ENCODE data around the gene RAB11FIP5. TPM values are rescaled to one million over a fixed set of nuclear protein-coding genes. Genes with fewer than 3 reads are reported as not detected.

The RAB11FIP5 gene
- total and polyA plus RNA-seq, 9 donors, result 9.6 to 18.9 (median 13.8) TPM

DNA sequence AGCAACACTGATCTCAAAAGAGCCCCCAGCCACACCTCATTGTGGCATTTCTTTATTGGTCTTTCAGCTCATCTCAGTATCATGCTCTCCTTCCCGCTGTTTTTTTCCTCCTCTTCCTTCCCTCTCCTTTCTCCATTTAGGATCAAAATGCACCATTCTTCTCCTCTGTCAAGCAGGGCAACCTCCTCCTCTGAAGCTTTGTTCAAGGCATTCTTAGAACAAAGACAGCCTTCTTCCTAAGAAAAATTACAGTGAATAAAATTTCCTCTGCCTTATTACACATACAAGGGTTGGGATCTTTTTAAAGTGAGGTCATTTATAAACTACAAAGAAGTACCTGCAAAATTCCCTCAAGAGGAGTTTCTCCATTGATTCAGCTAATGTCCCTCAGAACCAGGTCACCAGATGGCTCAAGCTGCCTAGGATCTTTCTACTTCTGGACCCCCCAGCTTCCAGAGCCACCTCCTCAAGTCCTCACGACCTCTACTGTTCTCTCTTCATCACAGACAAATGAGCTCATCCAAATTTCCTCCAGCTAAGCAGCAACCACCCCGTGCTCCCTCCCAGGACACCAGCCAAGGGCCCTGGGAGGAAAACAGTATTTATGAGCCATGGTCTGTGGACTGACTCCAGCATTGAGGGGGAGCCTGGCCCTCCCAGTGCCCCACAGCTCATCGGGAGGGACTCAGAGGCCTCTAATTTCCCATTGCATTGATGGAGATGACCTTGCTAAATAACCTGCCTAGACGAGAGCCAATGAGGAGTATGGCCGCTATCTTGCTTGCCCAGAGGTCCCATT is 59.2 kb downstream of the RAB11FIP5 start:
- H3K4me1 ChIP-seq (ENCODE audit: control insufficient read depth, insufficient read depth, low read length), result no peaks in the 10 kb centered on the region
- DNase-seq, result no peak
- no peaks in the 10 kb centered on the region for H3K27me3 ChIP-seq (ENCODE audit: control insufficient read depth, insufficient read depth, low read length)
- no peak overlapping the region for H3K27ac ChIP-seq (ENCODE audit: low read length)
- H3K36me3 ChIP-seq (ENCODE audit: control insufficient read depth, insufficient read depth, low read length), result peaks cover 9% of the 10 kb centered on the region
- H3K4me3 ChIP-seq (ENCODE audit: low read length), result no peak overlapping the region
- 80% methylated on average over 4 of the region's 6 CpGs for WGBS (ENCODE audit: insufficient coverage)
- H3K9me3 ChIP-seq (replicated peaks; ENCODE audit: control insufficient read depth, low read depth, low read length), result peaks cover 6% of the 10 kb centered on the region

DNA sequence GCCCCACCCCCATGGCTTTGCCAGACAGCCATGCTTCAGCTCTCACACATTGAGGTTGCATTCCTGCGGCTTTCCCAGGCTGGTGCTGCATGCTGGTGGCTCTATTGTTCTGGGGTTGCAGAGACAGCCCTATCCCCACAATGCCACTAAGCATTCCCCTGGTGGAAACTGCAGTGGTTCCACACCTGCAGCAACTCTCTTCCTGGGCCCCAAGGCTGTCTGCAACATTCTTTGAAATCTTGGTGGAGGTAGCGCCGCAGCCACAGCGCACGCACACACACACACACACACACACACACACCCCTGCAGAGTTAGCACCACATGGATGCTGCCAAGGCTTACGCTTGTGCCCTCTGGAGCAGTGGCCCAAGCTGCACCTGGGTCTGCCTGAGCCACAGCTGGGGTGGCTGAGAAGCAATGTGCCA is 62.6 kb downstream of the RAB11FIP5 start:
- Histone ChIP-seq H3K9me3 (replicated peaks; ENCODE audit: control insufficient read depth, low read depth, low read length) (no peaks in the 10 kb centered on the region), H3K27me3 (ENCODE audit: control insufficient read depth, insufficient read depth, low read length) (no peaks in the 10 kb centered on the region), H3K4me1 (ENCODE audit: control insufficient read depth, insufficient read depth, low read length) (no peaks in the 10 kb centered on the region), H3K36me3 (ENCODE audit: control insufficient read depth, insufficient read depth, low read length) (no peaks in the 10 kb centered on the region), H3K27ac (ENCODE audit: low read length) (no peak overlapping the region), H3K4me3 (ENCODE audit: low read length) (no peak overlapping the region)
- DNase-seq, result no peak
- 63% methylated on average over 1 of the region's 6 CpGs for WGBS (ENCODE audit: insufficient coverage)

DNA sequence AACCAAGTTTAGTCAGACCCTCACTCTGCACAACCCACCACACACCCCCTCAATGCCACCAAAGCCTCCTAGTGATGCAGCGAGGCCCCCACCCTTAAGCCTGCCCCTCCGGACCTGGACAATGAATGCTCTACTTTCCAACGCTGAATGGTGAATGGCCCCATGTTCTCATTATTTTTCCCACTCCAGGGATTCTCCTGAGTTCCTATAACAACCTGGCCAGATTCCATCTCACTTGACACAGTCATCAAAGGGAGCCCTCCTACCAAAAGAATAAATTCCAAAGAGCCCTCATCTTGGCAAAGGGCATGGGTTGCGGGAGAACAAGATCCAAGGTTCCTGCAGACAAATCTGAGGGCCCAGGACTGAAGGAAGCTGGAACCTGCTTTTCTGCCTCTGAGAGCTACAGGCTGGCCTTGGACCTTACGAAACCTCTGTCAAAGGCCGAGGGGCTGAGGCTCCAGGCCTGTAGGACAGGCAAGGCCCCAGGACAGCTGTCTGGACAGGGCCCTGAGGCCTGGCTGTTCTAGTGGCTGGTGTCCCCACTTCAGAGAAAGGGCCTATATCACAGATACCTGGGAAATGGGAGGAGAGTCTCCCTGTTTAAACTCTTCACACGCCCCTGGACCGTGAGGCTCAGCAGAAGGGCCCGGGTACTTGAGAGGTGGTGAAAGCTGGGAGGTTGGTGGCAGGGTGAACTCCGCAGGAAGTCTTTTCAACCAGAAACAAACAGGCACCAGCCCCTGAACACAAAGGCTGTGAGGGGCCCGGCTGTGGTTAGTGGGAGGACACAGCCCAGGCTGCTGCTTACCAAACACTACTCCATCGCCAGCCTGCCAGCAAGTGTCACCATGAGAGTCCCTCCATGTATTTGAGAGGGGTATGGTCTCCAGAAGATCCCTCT is 68.6 kb downstream of the RAB11FIP5 start:
- 75% methylated on average over 7 of the region's 12 CpGs for WGBS (ENCODE audit: insufficient coverage)
- Histone ChIP-seq H3K27ac (ENCODE audit: low read length) (no peak overlapping the region), H3K4me3 (ENCODE audit: low read length) (no peak overlapping the region), H3K27me3 (ENCODE audit: control insufficient read depth, insufficient read depth, low read length) (no peaks in the 10 kb centered on the region), H3K4me1 (ENCODE audit: control insufficient read depth, insufficient read depth, low read length) (no peaks in the 10 kb centered on the region), H3K9me3 (replicated peaks; ENCODE audit: control insufficient read depth, low read depth, low read length) (no peaks in the 10 kb centered on the region), H3K36me3 (ENCODE audit: control insufficient read depth, insufficient read depth, low read length) (peaks cover 6% of the 10 kb centered on the region)
- no peak for DNase-seq

DNA sequence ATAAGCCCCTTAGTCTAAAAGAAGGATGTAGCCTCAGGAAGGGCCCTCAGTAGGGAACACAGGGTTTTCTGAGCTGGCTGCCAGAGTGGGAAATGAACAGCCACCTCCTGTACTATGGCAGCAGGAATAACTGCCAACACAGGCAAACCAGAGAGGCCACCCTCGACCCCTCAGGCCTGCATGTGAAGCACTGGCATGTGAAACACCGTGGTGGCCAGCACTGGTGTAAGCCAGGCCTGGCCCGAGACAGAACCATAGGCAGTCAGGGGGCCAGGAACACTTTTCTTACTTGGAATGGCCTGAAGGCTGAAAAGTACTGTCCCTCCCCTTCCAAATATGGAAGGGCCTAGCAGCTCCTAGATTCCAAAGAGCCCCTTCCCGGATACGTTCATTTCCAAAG is 69.5 kb downstream of the RAB11FIP5 start:
- no peak for DNase-seq
- Histone ChIP-seq H3K36me3 (ENCODE audit: control insufficient read depth, insufficient read depth, low read length) (peaks cover 6% of the 10 kb centered on the region), H3K27me3 (ENCODE audit: control insufficient read depth, insufficient read depth, low read length) (no peaks in the 10 kb centered on the region), H3K4me1 (ENCODE audit: control insufficient read depth, insufficient read depth, low read length) (no peaks in the 10 kb centered on the region), H3K4me3 (ENCODE audit: low read length) (no peak overlapping the region), H3K9me3 (replicated peaks; ENCODE audit: control insufficient read depth, low read depth, low read length) (no peaks in the 10 kb centered on the region), H3K27ac (ENCODE audit: low read length) (no peak overlapping the region)
- 78% methylated on average over 3 of the region's 5 CpGs for WGBS (ENCODE audit: insufficient coverage)

DNA sequence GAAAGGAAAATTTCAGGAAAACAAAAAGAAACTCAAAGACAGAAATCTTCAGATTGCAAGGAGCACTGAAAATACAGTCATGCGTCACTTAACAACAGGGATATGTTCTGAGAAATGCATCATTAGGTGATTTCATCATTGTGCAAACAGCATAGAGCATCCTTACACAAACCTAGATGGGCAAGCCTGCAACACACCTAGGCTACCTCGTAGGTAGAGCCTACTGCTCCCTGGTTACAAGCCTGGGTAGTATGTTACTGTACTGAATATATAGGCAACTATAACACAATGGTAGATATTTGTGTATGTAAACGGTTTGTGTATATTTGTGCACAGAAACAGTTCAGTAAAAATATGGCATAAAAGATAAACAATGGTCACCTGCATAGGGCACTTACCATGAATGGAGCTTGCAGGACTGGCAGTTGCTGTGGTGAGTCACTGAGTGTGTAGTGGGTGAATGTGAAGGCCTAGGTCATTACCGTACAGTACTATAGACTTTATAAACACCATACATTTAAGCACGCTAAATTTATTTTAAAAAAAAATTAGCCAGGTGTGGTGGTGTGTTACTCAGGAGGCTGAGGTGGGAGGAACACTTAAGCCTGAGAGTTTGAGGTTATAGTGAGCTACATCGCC is 74.7 kb downstream of the RAB11FIP5 start:
- WGBS (ENCODE audit: insufficient coverage), result no CpG with 5 or more reads among the region's 6 CpGs
- H3K9me3 ChIP-seq (replicated peaks; ENCODE audit: control insufficient read depth, low read depth, low read length), result no peaks in the 10 kb centered on the region
- DNase-seq, result no peak
- H3K4me3 ChIP-seq (ENCODE audit: low read length), result no peak overlapping the region
- peaks cover 6% of the 10 kb centered on the region for H3K36me3 ChIP-seq (ENCODE audit: control insufficient read depth, insufficient read depth, low read length)
- no peak overlapping the region for H3K27ac ChIP-seq (ENCODE audit: low read length)
- no peaks in the 10 kb centered on the region for H3K4me1 ChIP-seq (ENCODE audit: control insufficient read depth, insufficient read depth, low read length)
- H3K27me3 ChIP-seq (ENCODE audit: control insufficient read depth, insufficient read depth, low read length), result no peaks in the 10 kb centered on the region

DNA sequence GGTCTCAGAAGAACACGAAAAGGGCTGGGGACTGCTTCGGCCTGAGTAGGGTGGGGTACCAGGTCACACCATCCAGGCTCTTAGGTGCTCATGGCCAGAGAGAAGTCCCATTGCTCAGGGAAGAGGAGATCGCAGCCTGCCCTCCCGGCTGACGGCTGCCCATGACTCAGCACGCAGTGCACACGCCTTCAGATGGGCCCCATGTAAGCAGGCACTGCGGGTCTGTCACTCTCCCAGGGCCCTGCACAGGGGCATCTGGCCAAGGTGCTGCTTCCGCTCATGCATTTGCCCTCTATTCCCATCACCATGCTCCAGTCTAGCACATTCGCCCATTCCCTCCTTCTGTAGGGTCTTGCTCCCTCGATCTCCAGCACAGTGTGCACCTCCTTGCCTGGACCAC is 76.0 kb downstream of the RAB11FIP5 start:
- Histone ChIP-seq H3K27me3 (ENCODE audit: control insufficient read depth, insufficient read depth, low read length) (no peaks in the 10 kb centered on the region), H3K9me3 (replicated peaks; ENCODE audit: control insufficient read depth, low read depth, low read length) (no peaks in the 10 kb centered on the region), H3K4me1 (ENCODE audit: control insufficient read depth, insufficient read depth, low read length) (no peaks in the 10 kb centered on the region), H3K27ac (ENCODE audit: low read length) (no peak overlapping the region), H3K4me3 (ENCODE audit: low read length) (no peak overlapping the region), H3K36me3 (ENCODE audit: control insufficient read depth, insufficient read depth, low read length) (peaks cover 6% of the 10 kb centered on the region)
- WGBS (ENCODE audit: insufficient coverage), result 83% methylated on average over 8 of the region's 11 CpGs
- no peak for DNase-seq

DNA sequence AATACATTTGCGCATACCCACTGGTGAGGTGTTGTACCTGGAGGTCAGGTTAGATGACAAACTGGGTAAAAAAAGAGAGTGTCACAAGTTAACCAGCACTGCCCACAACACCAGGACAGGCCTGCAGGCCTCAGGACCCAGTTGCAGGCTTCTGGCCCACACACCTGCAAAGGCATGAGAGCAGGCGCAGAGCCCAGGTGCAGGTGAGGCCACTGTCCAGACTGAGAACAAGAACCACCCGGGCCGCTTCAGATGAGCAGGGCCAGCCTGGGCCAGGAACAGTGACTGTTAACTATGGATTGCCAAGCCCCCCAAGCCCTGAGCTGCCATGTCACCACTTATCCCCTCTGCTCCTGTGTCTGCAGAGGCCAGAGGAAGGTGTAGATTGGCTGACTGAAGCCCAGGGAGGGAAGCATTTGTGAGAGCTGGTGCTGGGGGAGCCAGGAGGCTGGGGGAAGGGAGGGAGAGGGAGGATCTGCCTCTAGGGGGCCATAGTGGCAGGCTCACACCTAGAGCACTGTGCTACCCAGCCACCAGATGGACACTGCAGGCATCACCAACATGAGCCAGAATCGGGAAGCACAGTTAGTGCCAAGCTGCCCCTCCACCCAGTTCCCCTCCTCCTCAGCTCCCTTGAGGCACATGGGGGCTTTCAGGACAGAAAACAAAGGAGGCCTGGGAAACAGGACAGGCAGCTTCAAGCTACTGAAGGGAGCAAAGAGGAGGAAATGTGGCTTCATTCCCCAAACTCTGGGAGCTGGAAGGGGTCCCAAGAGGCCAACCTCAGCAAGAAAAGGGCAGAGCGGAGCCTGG is 76.6 kb downstream of the RAB11FIP5 start:
- H3K36me3 ChIP-seq (ENCODE audit: control insufficient read depth, insufficient read depth, low read length), result peaks cover 6% of the 10 kb centered on the region
- DNase-seq, result no peak
- H3K4me3 ChIP-seq (ENCODE audit: low read length), result no peak overlapping the region
- H3K27me3 ChIP-seq (ENCODE audit: control insufficient read depth, insufficient read depth, low read length), result no peaks in the 10 kb centered on the region
- 88% methylated on average over 5 of the region's 6 CpGs for WGBS (ENCODE audit: insufficient coverage)
- no peak overlapping the region for H3K27ac ChIP-seq (ENCODE audit: low read length)
- H3K4me1 ChIP-seq (ENCODE audit: control insufficient read depth, insufficient read depth, low read length), result no peaks in the 10 kb centered on the region
- H3K9me3 ChIP-seq (replicated peaks; ENCODE audit: control insufficient read depth, low read depth, low read length), result no peaks in the 10 kb centered on the region

DNA sequence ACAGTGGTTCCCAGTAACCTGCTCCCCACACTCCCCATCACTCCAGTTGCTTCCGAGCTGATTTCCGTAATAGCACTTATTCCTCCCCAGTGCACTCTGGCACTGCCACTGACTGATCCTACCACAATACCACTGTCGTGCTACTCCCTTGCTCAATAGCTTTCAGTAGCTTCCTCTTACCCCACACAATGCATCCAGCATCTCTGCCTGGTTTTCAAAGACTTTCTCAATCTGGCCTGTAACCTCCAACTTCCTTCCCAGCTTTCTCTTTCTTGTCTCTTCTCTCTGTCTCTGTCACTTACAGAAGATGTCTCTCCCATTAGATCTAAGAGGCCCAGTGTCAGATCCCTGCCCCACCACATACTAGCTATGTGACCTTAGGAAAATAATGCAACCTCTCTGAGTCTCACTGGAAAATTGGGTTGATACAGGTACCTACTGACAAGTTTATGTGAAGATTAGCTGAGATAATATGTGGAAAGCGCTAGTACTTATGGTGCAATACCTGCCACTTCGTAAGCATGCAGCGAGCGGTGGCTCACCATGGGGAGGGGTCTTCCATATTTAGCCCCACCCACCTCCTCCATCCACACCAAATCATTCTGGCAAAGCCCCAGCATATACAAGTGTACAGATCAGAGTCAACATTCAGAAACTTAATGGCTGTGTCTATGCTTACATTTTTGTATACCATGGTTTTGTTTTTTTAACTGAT is 77.9 kb downstream of the RAB11FIP5 start:
- no peaks in the 10 kb centered on the region for H3K27me3 ChIP-seq (ENCODE audit: control insufficient read depth, insufficient read depth, low read length)
- H3K4me3 ChIP-seq (ENCODE audit: low read length), result no peak overlapping the region
- H3K4me1 ChIP-seq (ENCODE audit: control insufficient read depth, insufficient read depth, low read length), result no peaks in the 10 kb centered on the region
- DNase-seq, result no peak
- no peaks in the 10 kb centered on the region for H3K36me3 ChIP-seq (ENCODE audit: control insufficient read depth, insufficient read depth, low read length)
- WGBS (ENCODE audit: insufficient coverage), result 93% methylated on average over 3 of the region's 7 CpGs
- H3K27ac ChIP-seq (ENCODE audit: low read length), result no peak overlapping the region
- no peaks in the 10 kb centered on the region for H3K9me3 ChIP-seq (replicated peaks; ENCODE audit: control insufficient read depth, low read depth, low read length)

DNA sequence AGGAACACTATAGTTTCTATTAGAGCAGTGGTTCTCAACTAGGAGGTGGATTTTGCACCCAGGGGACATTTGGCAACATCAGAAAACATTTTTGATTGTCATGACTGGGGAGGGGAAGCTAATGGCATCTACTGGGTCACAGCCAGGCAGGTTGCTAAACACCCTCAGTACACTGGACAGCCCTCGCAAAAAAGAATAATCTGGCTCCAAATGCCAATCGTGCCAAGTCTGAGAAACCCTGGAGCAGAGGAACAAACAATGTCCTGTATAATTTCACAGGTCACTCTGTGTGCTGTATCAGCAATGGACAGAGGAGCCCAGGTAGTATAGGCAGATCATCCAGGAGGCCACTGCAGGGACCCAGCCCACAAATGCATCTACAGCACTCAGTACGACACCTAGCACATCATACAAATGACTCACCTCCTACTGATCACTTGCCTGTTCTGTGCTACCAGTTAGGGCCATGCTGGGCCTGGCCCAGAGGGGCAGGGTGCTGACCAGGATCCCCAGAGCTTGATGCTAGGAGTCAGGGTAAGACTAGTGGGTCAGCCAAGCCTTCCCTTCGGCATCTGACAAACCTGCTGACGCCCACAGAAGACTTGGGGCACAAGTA is 78.9 kb downstream of the RAB11FIP5 start:
- Histone ChIP-seq H3K4me3 (ENCODE audit: low read length) (no peak overlapping the region), H3K9me3 (replicated peaks; ENCODE audit: control insufficient read depth, low read depth, low read length) (no peaks in the 10 kb centered on the region), H3K4me1 (ENCODE audit: control insufficient read depth, insufficient read depth, low read length) (no peaks in the 10 kb centered on the region), H3K36me3 (ENCODE audit: control insufficient read depth, insufficient read depth, low read length) (no peaks in the 10 kb centered on the region), H3K27me3 (ENCODE audit: control insufficient read depth, insufficient read depth, low read length) (no peaks in the 10 kb centered on the region), H3K27ac (ENCODE audit: low read length) (no peak overlapping the region)
- 93% methylated on average over 3 of the region's 5 CpGs for WGBS (ENCODE audit: insufficient coverage)
- no peak for DNase-seq

Data from muscle of leg (tissue), 11 donors.